Measurements from ENCODE around the gene IL24.

DNA sequence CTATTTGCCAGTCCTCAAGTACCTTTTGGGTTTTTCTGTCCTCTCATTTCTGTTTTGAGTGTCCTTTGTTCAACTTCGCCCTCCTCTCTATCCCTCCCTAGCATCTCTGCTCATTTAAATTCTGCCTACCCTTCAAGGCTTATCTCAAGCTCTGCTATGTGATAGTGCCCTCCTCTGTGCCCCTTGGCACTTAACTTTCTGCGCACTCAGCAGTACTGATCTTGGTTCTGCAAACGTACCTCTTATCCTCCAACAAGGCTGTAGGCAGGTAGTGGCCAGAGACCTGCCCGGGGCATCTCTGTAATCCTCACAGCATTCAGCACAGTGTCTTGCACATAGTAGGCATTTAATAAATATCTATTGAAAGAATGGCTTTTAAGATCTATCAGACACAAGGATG lies 37.1 kb upstream of the IL24 start:
- TF ChIP-seq, protein P1, sequence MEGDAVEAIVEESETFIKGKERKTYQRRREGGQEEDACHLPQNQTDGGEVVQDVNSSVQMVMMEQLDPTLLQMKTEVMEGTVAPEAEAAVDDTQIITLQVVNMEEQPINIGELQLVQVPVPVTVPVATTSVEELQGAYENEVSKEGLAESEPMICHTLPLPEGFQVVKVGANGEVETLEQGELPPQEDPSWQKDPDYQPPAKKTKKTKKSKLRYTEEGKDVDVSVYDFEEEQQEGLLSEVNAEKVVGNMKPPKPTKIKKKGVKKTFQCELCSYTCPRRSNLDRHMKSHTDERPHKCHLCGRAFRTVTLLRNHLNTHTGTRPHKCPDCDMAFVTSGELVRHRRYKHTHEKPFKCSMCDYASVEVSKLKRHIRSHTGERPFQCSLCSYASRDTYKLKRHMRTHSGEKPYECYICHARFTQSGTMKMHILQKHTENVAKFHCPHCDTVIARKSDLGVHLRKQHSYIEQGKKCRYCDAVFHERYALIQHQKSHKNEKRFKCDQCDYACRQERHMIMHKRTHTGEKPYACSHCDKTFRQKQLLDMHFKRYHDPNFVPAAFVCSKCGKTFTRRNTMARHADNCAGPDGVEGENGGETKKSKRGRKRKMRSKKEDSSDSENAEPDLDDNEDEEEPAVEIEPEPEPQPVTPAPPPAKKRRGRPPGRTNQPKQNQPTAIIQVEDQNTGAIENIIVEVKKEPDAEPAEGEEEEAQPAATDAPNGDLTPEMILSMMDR (IDR thresholded peaks at IDR 0.05): no peak
- no peak for TF ChIP-seq POLR2A (IDR thresholded peaks at IDR 0.05)
